ENCODE results near the gene TEN1.

Gene TEN1

DNA sequence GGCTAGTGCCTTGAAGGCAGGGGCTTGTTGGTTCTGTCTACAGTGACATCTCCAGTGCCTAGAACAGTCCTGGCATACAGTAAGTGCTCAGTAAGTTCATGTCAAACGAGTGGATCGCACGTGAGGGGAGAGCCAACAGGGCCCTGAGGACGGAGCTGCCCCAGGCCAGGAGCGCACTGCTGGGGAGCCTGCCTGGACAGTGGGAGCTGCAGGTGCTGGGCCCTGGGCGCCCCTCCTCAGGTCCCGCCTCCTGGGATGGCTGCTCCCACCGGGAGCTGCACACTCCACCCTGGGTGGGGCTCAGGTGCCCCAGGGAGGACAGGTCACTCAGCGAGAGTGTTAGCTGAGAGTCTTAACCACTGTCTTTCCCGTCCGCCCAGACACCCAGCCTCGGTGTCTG lies 46.3 kb downstream of the TEN1 start:
- TF ChIP-seq, protein P1, sequence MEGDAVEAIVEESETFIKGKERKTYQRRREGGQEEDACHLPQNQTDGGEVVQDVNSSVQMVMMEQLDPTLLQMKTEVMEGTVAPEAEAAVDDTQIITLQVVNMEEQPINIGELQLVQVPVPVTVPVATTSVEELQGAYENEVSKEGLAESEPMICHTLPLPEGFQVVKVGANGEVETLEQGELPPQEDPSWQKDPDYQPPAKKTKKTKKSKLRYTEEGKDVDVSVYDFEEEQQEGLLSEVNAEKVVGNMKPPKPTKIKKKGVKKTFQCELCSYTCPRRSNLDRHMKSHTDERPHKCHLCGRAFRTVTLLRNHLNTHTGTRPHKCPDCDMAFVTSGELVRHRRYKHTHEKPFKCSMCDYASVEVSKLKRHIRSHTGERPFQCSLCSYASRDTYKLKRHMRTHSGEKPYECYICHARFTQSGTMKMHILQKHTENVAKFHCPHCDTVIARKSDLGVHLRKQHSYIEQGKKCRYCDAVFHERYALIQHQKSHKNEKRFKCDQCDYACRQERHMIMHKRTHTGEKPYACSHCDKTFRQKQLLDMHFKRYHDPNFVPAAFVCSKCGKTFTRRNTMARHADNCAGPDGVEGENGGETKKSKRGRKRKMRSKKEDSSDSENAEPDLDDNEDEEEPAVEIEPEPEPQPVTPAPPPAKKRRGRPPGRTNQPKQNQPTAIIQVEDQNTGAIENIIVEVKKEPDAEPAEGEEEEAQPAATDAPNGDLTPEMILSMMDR (IDR thresholded peaks at IDR 0.05; ENCODE audit: insufficient read depth, low read depth, low read length, missing control alignments) = no peak
- H3K4me3 ChIP-seq (ENCODE audit: low read depth, low read length) = no peak overlapping the region

DNA sequence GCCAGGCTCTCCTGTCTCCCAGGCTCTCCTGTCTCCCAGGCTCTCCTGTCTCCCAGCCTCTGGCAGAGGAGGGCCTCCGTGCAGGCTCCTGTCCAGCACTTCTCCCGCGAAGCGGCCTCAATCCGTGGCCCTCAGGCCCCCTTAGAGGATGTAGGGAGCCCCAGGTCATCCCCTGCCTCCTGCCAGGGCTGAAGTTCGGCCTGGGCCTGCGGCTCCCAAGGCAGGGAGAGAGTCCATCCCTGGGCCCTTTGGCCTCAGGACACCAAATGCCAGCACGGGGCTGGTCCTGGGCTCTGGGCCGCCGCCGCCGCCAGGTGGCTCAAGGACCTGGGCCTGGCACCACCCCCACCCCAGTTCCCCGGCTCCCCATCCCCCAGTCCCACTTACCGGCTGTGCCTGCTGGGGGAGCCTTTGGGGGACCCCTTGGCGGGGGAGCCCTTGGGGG lies 47.7 kb downstream of the TEN1 start:
- no peak for DNase-seq (ENCODE audit: low read depth)
- no peak overlapping the region for H3K4me3 ChIP-seq (ENCODE audit: low read depth, low read length)
- TF ChIP-seq, protein P1 (IDR thresholded peaks at IDR 0.05; ENCODE audit: insufficient read depth, low read depth, low read length, missing control alignments) = no peak

More for the DNA sequence above, 46.3 kb downstream of the TEN1 start:
- DNase-seq (ENCODE audit: low read depth) = no peak

DNA sequence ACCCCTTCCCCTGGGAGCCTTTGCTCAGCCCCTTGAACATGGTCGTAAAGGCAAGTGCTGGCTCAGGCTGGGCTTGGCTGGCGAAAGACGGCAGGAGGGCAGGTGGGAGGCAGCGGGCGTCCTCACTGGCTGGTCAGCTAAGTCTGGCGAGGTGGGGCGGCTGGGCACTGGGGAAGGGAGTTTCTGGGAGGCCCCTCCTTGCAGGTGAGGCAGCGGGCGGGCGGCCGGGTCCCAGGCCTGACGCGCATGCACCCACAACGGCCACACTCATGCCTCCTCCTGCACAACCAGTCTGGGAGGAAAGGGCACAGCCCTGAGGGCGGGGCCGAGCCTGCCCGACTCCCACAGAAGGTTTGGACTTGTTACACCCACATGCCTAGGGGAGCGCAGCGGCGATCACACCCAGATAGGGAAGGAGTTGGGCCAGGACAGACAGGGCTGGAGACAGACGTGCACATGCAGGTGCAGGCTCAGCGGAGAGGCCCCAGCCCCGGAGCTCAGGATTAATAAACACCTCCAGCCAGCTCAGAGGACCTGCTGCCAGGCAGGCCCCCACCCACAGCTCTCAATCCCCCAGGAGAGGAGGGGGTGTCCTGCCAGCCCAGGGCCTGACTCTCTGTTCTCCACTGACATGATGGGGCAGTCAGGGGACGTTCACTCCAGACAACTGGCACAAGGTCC lies 48.3 kb downstream of the TEN1 start, which contains the start of gene EVPL:
TSS of gene EVPL (minus strand) at position 148 of the 681 bp plus-strand sequence. CDS start at position 40, 108 bp downstream.
- TF ChIP-seq, protein P1 (IDR thresholded peaks at IDR 0.05; ENCODE audit: insufficient read depth, low read depth, low read length, missing control alignments) = no peak
- H3K4me3 ChIP-seq (ENCODE audit: low read depth, low read length) = no peak within 1 kb of the TSS
- DNase-seq (ENCODE audit: low read depth) = no peak

DNA sequence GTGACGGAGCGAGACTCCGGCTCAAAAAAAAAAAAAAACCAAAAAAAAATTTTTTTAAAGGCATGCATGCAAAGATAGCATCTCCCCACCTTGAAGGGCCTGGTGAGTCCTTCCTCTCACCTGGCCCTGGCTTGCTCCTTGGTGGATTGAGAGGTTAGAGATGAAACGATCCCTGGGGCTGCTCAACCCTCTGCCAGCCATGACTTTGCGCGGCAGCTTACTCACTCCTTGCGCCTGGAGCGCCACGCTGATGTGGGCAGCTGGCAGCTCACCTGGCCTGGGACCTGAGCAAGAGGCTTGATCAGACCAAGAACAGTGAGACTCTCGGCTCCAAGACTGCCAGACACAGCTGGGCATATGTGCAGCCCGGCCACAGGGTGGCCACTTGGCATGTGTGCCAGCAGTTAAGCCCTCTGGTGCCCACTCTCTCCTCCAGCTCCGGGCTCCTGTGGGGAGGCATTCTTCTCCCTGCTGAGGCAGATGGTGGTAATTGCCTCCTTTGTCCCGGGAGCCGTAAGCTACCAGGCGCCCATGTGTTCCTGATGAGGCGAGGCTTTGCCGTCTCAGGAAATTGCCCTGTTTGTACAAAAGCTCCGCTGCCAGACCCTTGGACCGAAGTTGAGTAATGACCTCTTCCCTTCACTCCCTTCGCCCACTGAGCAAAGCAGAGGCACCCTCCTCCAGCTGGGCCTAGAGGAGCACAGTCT lies 53.2 kb downstream of the TEN1 start:
- TF ChIP-seq, protein P1 (IDR thresholded peaks at IDR 0.05; ENCODE audit: insufficient read depth, low read depth, low read length, missing control alignments) = no peak
- DNase-seq (ENCODE audit: low read depth) = no peak
- no peak overlapping the region for H3K4me3 ChIP-seq (ENCODE audit: low read depth, low read length)

DNA sequence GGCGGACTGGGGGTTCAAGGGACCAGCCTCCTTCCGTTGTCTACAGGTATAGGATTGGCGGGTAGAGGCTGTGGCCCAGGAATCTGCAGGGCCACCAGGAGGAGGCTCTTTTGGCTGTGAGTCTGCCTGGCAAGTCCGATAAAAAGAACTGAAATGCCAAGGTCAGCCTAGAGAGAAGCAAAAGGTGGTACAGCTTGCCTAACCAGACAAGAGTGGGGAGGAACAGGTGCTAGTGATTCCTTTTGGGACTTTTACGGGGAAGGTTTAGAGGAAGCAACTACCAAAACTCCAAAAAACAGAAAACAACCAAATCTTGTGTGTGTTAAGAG lies 53.7 kb downstream of the TEN1 start:
- TF ChIP-seq, protein P1 (IDR thresholded peaks at IDR 0.05; ENCODE audit: insufficient read depth, low read depth, low read length, missing control alignments) = no peak
- H3K4me3 ChIP-seq (ENCODE audit: low read depth, low read length) = no peak overlapping the region
- DNase-seq (ENCODE audit: low read depth) = no peak

DNA sequence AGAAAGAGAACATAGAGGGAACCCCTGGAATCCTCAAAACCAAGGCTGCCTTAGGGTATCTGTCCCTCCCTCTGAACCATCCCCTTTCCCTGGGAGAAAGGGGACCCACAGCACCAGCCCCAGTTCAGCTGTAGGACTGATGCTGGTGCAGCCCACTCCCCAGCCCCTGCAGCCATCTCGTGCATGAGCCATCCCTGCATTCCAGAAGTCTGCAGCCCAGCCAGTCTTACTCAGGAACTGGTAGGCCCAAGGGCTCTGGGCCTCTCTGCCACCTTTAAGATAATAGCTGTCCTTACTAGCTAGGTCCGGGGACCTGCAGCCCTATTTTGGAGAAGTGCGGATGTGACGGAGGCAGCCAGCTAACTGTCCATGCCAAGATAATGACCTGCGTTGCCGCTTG lies 54.1 kb downstream of the TEN1 start:
- no peak overlapping the region for H3K4me3 ChIP-seq (ENCODE audit: low read depth, low read length)
- no peak for DNase-seq (ENCODE audit: low read depth)
- TF ChIP-seq, protein P1 (IDR thresholded peaks at IDR 0.05; ENCODE audit: insufficient read depth, low read depth, low read length, missing control alignments) = no peak

Data from GM12865 (cell line).